Suprapubic skin (tissue), 4 donors: ENCODE measurements around the gene SPINT4. TPM values are rescaled to one million over a fixed set of nuclear protein-coding genes. Genes with fewer than 3 reads are reported as not detected.

Experiments used
- DNase-seq, 2 donors: peaks; one replicate each; pipeline ENCODE4 v3.0.0-alpha.2; 2019; ENCODE audit warnings: low spot score in 2 of 2
- H3K27ac ChIP-seq: fragments of 200-600 bp; sonication (generic); one replicate; pipeline ENCODE4 v1.5.1; 2019
- H3K27me3 ChIP-seq: fragments of 200-600 bp; sonication (generic); one replicate; pipeline ENCODE4 v1.5.1; 2019
- H3K36me3 ChIP-seq: fragments of 200-600 bp; sonication (generic); one replicate; pipeline ENCODE4 v1.5.1; 2019
- H3K4me1 ChIP-seq: fragments of 200-600 bp; sonication (generic); one replicate; pipeline ENCODE4 v1.5.1; 2019
- H3K4me3 ChIP-seq: fragments of 200-600 bp; sonication (generic); one replicate; pipeline ENCODE4 v1.5.1; 2019; ENCODE audit warnings: mild to moderate bottlenecking
- H3K9me3 ChIP-seq: fragments of 200-600 bp; sonication (generic); one replicate; pipeline ENCODE4 v1.5.1; 2019
- EP300 ChIP-seq: sonication (generic); formaldehyde crosslinking; IDR thresholded peaks from one replicate; pipeline ENCODE4 v1.6.1; 2017; ENCODE audit warnings: antibody characterized with exemption
- POLR2A ChIP-seq, 2 donors: fragments of 450-650 bp; IDR thresholded peaks; one replicate each; pipeline ENCODE4 v1.6.1; 2017; ENCODE audit warnings: antibody characterized with exemption in 2 of 2, mild to moderate bottlenecking in 2 of 2, moderate library complexity in 2 of 2
- POLR2AphosphoS5 ChIP-seq, 3 donors: sonication (generic); formaldehyde crosslinking; IDR thresholded peaks; one replicate each; pipeline ENCODE4 v1.6.1; 2017; ENCODE audit warnings: antibody characterized with exemption in 3 of 3
- WGBS: methylation state at CpG from one replicate; pipeline ENCODE4 v1.1.5; 2018; 5-methylcytosine and 5-hydroxymethylcytosine counted together
- total RNA-seq, 4 donors: library from RNA; depleted of rRNA; stranded (reverse); fragments of >200 nt; gene quantifications; one replicate each; pipeline ENCODE4 v1.1.0, GENCODE V29; 2016
- TF ChIP-seq, protein P1 (sequence below), 2 donors: fragments of 200-600 bp in 1 of 2; fragments of 450-650 bp in 1 of 2; sonication (generic) in 1 of 2; IDR thresholded peaks; one replicate each; pipeline ENCODE4 v1.5.1; 2016 to 2019; ENCODE audit warnings: antibody characterized with exemption in 2 of 2, mild to moderate bottlenecking in 1 of 2, moderate library complexity in 1 of 2

SPINT4 gene
- total RNA-seq, 4 donors from 2014 or later = not detected

DNA sequence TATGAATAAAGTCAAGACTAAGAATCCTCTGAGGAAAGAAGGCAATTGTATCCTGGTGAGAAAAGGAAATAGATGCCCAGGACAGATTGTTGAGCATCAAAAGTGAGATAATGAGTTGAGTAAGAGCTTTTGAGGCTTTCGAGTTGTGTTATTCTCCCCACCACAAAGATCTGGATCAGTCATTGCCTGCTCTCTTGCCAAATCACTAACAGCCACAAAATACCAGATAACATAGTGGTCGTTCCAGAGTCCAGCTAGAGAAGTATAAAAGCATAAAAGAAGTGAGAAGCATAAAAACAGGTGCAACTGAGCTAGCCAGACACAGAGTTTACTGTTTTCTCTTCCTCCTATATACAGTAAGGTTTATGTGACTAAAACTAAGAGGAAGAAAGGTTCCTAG is 4.9 kb downstream of the SPINT4 start:
- H3K27ac ChIP-seq = no peak overlapping the region
- TF ChIP-seq, protein P1, sequence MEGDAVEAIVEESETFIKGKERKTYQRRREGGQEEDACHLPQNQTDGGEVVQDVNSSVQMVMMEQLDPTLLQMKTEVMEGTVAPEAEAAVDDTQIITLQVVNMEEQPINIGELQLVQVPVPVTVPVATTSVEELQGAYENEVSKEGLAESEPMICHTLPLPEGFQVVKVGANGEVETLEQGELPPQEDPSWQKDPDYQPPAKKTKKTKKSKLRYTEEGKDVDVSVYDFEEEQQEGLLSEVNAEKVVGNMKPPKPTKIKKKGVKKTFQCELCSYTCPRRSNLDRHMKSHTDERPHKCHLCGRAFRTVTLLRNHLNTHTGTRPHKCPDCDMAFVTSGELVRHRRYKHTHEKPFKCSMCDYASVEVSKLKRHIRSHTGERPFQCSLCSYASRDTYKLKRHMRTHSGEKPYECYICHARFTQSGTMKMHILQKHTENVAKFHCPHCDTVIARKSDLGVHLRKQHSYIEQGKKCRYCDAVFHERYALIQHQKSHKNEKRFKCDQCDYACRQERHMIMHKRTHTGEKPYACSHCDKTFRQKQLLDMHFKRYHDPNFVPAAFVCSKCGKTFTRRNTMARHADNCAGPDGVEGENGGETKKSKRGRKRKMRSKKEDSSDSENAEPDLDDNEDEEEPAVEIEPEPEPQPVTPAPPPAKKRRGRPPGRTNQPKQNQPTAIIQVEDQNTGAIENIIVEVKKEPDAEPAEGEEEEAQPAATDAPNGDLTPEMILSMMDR (IDR thresholded peaks at IDR 0.05) = no peak
- TF ChIP-seq POLR2A (IDR thresholded peaks at IDR 0.05) (no peak), POLR2AphosphoS5 (IDR thresholded peaks at IDR 0.05) (no peak), EP300 (no peak)
- peaks cover 8% of the 10 kb centered on the region for H3K9me3 ChIP-seq
- 55% methylated on average over 2 of the region's 2 CpGs for WGBS
- no peaks in the 10 kb centered on the region for H3K4me1 ChIP-seq
- H3K27me3 ChIP-seq = no peaks in the 10 kb centered on the region
- no peaks in the 10 kb centered on the region for H3K36me3 ChIP-seq
- H3K4me3 ChIP-seq = no peak overlapping the region
- no peak for DNase-seq

DNA sequence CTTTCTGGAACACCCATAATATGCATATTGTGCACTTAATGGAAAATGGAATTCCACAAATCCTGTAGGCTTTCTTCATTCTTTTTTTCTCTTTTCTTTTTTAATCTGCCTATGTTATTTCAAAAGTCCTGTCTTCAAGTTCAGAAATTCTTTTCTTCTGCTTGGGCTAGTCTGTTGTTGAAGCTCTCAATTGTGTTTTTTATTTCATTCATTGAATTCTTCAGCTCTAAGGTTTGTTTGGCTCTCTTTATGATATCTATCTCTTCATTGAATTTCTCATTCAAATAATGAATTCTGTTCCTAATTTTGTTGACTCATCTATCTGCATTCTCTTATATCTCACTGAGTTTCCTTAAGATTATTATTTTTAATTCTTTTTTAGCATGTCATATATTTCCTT is 10.1 kb downstream of the SPINT4 start:
- no peak overlapping the region for H3K4me3 ChIP-seq
- no peaks in the 10 kb centered on the region for H3K27me3 ChIP-seq
- H3K27ac ChIP-seq = no peak overlapping the region
- no peaks in the 10 kb centered on the region for H3K4me1 ChIP-seq
- DNase-seq = no peak
- peaks cover 12% of the 10 kb centered on the region for H3K9me3 ChIP-seq
- TF ChIP-seq POLR2AphosphoS5 (IDR thresholded peaks at IDR 0.05) (no peak), POLR2A (IDR thresholded peaks at IDR 0.05) (no peak), EP300 (no peak)
- TF ChIP-seq, protein P1 (IDR thresholded peaks at IDR 0.05) = no peak
- H3K36me3 ChIP-seq = no peaks in the 10 kb centered on the region

- Histone ChIP-seq H3K36me3 (no peaks in the 10 kb centered on the region), H3K4me1 (no peaks in the 10 kb centered on the region), H3K27me3 (no peaks in the 10 kb centered on the region), H3K27ac (no peak overlapping the region), H3K4me3 (no peak overlapping the region), H3K9me3 (peaks cover 12% of the 10 kb centered on the region)
- WGBS = 80% methylated on average over 8 of the region's 8 CpGs
- DNase-seq = no peak
- no peak for TF ChIP-seq EP300
- TF ChIP-seq, protein P1 (IDR thresholded peaks at IDR 0.05) = no peak
- no peak for TF ChIP-seq POLR2AphosphoS5 (IDR thresholded peaks at IDR 0.05)
- TF ChIP-seq POLR2A (IDR thresholded peaks at IDR 0.05) = no peak
These were observed 13.4 kb downstream of the SPINT4 start for GRCh38 chr20:45735552-45735951.

- Histone ChIP-seq H3K27ac (no peak overlapping the region), H3K9me3 (peaks cover 12% of the 10 kb centered on the region), H3K36me3 (no peaks in the 10 kb centered on the region), H3K27me3 (no peaks in the 10 kb centered on the region), H3K4me3 (no peak overlapping the region), H3K4me1 (no peaks in the 10 kb centered on the region)
- 89% methylated on average over 18 of the region's 23 CpGs for WGBS
- DNase-seq = no peak
- TF ChIP-seq POLR2A (IDR thresholded peaks at IDR 0.05) (no peak), EP300 (no peak), POLR2AphosphoS5 (IDR thresholded peaks at IDR 0.05) (no peak)
- TF ChIP-seq, protein P1 (IDR thresholded peaks at IDR 0.05) = no peak
These were observed 13.8 kb downstream of the SPINT4 start for GRCh38 chr20:45735988-45736387.

- no peaks in the 10 kb centered on the region for H3K9me3 ChIP-seq
- no peaks in the 10 kb centered on the region for H3K27me3 ChIP-seq
These were observed 20.4 kb downstream of the SPINT4 start for GRCh38 chr20:45742596-45742995.

More at GRCh38 chr20:45742596-45742995, 20.4 kb downstream of the SPINT4 start:
- Histone ChIP-seq H3K4me1 (no peaks in the 10 kb centered on the region), H3K4me3 (no peak overlapping the region), H3K27ac (no peak overlapping the region), H3K36me3 (no peaks in the 10 kb centered on the region)
- TF ChIP-seq EP300 (no peak), POLR2AphosphoS5 (IDR thresholded peaks at IDR 0.05) (no peak), POLR2A (IDR thresholded peaks at IDR 0.05) (no peak)
- TF ChIP-seq, protein P1 (IDR thresholded peaks at IDR 0.05) = no peak
- 80% methylated on average over 4 of the region's 4 CpGs for WGBS
- no peak for DNase-seq
